ENCODE measurements around the gene DSCAM. TPM values are rescaled to one million over a fixed set of nuclear protein-coding genes. Genes with fewer than 3 reads are reported as not detected.

DSCAM gene
- total RNA-seq, 1 donor from 2014 or later: not detected

DNA sequence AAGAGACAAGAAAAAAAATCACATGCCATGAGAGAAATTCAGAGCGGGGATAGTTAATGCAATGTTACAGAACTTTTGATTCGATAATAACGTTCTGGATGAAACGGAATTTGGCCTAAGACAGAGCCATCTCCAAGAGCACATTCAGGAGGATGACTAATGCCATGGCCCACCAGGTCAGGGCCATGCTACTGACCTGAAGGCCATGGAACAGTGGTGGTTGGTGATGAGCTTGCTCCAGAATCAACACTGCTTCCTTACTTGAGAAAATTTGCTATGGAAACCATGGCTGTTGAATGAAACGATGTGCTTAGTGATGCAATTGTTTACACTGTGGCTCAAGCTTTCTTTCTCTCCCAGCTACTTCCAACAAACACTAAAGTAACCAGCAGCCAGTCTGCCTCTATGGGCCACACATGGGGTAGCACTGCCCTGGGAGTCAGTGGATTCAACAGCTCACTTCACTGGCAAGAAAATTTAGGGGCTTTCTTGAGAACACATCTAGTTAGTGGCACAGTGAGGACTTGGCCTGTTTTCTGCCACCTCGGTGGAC is 680.6 kb downstream of the DSCAM start:
- Histone ChIP-seq H3K27me3 (ENCODE audit: low read depth) (peaks cover 6% of the 10 kb centered on the region), H3K27ac (replicated peaks) (no peak overlapping the region), H3K9me3 (replicated peaks) (no peaks in the 10 kb centered on the region), H3K4me3 (no peak overlapping the region), H3K4me1 (peaks cover 9% of the 10 kb centered on the region), H3K36me3 (no peaks in the 10 kb centered on the region)
- no peak for DNase-seq
- intact Hi-C loops (cut with micrococcal nuclease): no loop called here
- TF ChIP-seq, protein P1, sequence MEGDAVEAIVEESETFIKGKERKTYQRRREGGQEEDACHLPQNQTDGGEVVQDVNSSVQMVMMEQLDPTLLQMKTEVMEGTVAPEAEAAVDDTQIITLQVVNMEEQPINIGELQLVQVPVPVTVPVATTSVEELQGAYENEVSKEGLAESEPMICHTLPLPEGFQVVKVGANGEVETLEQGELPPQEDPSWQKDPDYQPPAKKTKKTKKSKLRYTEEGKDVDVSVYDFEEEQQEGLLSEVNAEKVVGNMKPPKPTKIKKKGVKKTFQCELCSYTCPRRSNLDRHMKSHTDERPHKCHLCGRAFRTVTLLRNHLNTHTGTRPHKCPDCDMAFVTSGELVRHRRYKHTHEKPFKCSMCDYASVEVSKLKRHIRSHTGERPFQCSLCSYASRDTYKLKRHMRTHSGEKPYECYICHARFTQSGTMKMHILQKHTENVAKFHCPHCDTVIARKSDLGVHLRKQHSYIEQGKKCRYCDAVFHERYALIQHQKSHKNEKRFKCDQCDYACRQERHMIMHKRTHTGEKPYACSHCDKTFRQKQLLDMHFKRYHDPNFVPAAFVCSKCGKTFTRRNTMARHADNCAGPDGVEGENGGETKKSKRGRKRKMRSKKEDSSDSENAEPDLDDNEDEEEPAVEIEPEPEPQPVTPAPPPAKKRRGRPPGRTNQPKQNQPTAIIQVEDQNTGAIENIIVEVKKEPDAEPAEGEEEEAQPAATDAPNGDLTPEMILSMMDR (IDR thresholded peaks at IDR 0.05; ENCODE audit: borderline replicate concordance): no peak

GRCh38 chr21:40165773-40166070 is 681.2 kb downstream of the DSCAM start:
- H3K27ac ChIP-seq (replicated peaks): no peak overlapping the region
- no peak for DNase-seq
- intact Hi-C loops (cut with micrococcal nuclease): no loop called here
- no peaks in the 10 kb centered on the region for H3K36me3 ChIP-seq
- H3K4me1 ChIP-seq: peaks cover 9% of the 10 kb centered on the region
- TF ChIP-seq, protein P1 (IDR thresholded peaks at IDR 0.05; ENCODE audit: borderline replicate concordance): no peak
- no peaks in the 10 kb centered on the region for H3K9me3 ChIP-seq (replicated peaks)
- H3K27me3 ChIP-seq (ENCODE audit: low read depth): no peaks in the 10 kb centered on the region
- H3K4me3 ChIP-seq: no peak overlapping the region

- Histone ChIP-seq H3K9me3 (replicated peaks) (no peaks in the 10 kb centered on the region), H3K27me3 (ENCODE audit: low read depth) (no peaks in the 10 kb centered on the region), H3K27ac (replicated peaks) (no peak overlapping the region), H3K4me3 (no peak overlapping the region), H3K36me3 (no peaks in the 10 kb centered on the region), H3K4me1 (peaks cover 9% of the 10 kb centered on the region)
- DNase-seq: peak; percentile 22
- intact Hi-C loops (cut with micrococcal nuclease): no loop called here
- TF ChIP-seq, protein P1 (IDR thresholded peaks at IDR 0.05; ENCODE audit: borderline replicate concordance): no peak
These were observed 681.8 kb downstream of the DSCAM start for GRCh38 chr21:40164905-40165772.

GRCh38 chr21:40162075-40162474 is 684.9 kb downstream of the DSCAM start:
- intact Hi-C loops (cut with micrococcal nuclease): no loop called here
- Histone ChIP-seq H3K4me1 (peaks cover 9% of the 10 kb centered on the region), H3K9me3 (replicated peaks) (no peaks in the 10 kb centered on the region), H3K4me3 (no peak overlapping the region), H3K36me3 (no peaks in the 10 kb centered on the region), H3K27ac (replicated peaks) (no peak overlapping the region), H3K27me3 (ENCODE audit: low read depth) (no peaks in the 10 kb centered on the region)
- no peak for DNase-seq
- TF ChIP-seq, protein P1 (IDR thresholded peaks at IDR 0.05; ENCODE audit: borderline replicate concordance): no peak

DNA sequence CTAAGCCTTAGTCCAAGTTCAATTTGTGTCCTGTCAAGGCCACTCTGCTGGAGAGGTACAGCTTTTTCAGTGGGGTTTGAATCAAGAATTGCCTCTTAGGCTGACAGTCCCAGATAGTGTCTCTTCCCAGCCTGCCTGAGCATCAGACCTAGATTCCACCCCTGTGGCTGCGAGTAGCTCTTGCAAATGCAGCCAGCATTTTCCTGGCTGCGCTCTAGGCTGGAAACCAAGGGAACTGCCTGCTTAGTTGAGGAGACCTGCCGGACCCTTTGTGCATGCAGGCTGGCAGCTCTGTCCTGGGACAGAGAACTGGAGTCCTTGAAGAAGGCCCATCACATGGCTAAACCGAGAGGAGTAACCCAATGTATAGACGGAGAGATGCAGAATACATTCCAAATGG is 686.0 kb downstream of the DSCAM start:
- DNase-seq: no peak
- peaks cover 9% of the 10 kb centered on the region for H3K4me1 ChIP-seq
- TF ChIP-seq, protein P1 (IDR thresholded peaks at IDR 0.05; ENCODE audit: borderline replicate concordance): no peak
- H3K9me3 ChIP-seq (replicated peaks): no peaks in the 10 kb centered on the region
- intact Hi-C loops (cut with micrococcal nuclease): no loop called here
- H3K36me3 ChIP-seq: no peaks in the 10 kb centered on the region
- no peaks in the 10 kb centered on the region for H3K27me3 ChIP-seq (ENCODE audit: low read depth)
- H3K27ac ChIP-seq (replicated peaks): no peak overlapping the region
- H3K4me3 ChIP-seq: no peak overlapping the region

Data from left ventricle myocardium inferior (tissue), 1 donor.